ENCODE measurements around the gene NAPSA.

The NAPSA gene

DNA sequence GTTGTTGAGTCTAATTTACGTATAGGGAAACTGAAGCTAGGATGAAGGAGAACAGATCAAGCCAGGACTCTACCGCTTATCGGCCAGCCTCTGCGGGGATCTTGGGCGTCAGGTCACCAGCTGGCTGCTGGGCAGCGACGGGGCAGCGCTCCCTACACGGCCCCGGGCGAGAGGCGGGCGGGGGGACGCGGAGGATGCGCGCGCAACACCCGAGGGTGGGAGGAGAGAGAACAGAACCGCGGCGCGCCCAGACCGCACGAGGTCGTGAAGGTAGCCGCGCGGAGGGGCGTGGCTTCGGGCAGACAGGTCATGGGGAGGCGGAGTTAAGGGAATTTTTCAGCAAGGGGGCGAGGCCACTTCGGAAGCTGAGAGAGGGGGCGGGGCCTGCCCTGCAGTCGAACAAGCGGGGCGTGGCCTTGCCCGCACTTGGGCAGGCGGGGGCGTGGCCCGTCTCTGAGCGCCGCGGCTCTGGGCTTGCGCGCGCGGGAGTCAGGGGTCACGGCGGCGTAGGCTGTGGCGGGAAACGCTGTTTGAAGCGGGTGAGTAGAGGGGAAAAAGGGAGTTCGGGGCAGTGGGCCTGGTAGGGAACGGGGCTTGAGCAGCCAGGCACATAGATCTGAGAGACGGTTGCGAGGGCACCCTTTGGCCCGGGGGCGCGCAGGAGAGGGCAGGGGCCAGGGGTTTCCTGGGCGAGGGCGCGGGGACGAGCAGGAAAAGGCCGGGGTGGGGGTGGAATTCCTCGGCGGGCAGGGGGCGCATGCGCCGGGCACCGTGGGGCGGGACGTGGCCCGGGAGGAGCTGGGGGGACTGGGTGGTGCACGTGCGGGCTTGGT, 18.6 kb upstream of the NAPSA start, which contains the start of gene POLD1:
POLD1 (plus strand) TSS at position 496 of the 833 bp plus-strand sequence. CDS start 14,505 bp downstream, outside the sequence.
- DNase-seq = peak; percentile 51

DNA sequence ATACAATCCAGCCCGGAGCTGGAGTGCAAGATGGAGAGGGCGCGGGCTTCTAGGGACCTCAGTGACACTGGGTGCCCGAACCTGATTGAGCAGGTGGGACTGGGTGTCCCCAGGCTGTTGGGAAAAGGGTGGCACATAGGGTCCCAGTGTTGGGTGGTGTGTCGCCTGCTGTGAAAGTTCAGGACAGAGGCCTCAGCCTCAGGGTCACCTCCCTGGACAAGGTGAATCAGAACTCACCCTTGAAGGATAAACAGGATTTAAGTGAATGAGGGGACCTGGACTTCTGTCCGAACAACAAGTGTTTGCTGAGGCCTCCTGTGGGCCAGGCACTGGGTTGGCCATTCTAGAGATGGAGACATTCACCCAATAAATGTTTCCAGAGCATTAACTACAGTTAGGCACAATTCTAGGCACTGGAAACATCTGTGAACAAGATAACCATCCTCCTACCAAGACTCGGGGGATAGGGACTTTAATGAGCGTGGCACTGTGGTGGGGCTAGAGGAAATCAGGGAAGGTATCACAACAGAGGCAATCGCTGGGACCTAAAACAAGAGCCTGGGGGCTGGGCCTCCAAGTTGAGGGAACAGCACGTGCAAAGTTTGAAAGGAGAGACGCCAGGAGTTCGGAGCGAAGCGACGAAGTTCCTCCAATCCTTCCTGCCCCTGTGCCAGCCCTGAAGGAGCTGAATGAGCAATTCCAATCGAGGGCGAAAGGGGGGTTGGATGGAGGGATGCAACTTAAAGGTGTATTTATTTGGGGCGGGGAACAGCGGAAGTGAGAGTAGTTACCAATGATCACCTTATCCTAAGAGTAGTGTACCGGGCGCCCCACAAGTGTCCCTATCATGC, 17.8 kb upstream of the NAPSA start:
- DNase-seq = no peak

DNA sequence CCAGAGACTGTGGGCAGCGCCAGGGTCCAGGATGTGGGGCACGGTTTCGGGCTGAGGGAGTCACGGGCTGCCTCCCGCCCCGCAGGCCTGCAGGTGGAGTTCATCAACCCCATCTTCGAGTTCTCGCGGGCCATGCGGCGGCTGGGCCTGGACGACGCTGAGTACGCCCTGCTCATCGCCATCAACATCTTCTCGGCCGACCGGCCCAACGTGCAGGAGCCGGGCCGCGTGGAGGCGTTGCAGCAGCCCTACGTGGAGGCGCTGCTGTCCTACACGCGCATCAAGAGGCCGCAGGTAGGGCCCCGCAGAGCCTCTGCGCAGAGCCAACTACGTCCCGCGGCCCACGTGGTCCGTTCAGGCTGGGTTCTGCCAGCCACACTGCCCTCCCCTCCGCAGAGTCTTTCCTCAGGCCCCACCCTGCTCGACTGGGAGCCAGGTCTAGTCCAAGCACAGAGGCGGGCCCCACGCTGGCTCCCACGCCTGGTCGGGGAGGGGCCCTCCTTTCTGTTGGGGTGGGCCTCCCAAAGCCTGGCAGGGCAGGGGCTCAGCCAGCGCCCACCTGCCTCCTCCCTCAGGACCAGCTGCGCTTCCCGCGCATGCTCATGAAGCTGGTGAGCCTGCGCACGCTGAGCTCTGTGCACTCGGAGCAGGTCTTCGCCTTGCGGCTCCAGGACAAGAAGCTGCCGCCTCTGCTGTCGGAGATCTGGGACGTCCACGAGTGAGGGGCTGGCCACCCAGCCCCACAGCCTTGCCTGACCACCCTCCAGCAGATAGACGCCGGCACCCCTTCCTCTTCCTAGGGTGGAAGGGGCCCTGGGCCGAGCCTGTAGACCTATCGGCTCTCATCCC, 16.7 kb upstream of the NAPSA start:
- no peak for DNase-seq

DNA sequence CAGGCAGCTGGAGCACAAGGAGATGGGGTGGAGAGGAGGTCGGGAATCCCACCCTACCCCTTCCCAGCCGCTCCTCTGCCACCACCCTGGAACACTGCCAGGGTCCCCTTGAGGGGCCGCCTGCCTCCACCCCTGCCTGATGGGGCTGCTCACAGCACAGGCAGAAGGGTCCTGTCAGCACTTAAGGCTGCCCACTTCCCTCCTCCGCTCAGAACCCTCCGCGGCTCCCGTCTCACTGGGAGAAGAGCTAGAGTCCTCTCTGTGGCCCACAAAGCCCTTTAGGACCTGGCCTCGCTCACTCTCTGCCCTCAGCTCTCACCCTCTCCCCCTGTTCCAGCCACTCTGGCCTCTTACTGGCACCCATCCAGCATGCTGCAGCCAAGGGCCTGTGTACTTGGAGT, 15.3 kb upstream of the NAPSA start:
- no peak for DNase-seq

DNA sequence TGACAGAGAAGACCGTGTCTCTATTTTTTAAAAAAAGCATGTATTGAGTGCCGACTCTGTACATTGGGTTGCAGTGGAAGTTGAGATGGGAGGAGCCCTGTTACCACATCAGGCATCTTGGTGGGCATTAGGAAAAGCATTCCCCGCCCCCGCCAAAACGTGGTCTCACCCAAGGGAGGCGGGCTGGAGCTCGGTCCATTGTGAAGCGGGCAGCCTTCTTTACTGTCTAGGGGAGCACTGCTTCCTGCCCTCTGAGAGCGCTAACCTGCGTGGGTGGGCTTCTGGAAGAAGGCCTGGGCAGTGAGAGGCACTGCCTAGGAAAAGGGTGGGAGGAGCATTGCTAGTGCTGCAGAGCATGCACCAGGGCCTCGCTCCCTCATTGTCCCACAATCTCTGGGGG, 14.7 kb upstream of the NAPSA start:
- DNase-seq = no peak

DNA sequence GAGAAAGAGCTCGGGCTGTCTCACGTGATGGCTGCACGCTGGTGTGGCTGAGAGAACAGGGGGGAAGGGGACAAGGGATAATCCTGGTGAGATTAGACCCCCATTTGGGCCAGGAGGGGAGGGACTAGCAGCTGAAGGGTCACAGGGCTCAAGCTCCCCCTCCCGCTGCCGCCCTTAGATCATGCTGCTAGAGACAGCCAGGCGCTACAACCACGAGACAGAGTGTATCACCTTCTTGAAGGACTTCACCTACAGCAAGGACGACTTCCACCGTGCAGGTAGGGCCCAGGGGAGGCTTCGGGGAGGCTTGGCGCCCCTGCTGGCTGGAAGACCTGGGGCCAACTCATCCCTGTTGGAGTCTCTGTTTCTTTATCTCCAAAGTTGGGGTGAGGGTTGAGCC, 14.2 kb upstream of the NAPSA start:
- no peak for DNase-seq

DNA sequence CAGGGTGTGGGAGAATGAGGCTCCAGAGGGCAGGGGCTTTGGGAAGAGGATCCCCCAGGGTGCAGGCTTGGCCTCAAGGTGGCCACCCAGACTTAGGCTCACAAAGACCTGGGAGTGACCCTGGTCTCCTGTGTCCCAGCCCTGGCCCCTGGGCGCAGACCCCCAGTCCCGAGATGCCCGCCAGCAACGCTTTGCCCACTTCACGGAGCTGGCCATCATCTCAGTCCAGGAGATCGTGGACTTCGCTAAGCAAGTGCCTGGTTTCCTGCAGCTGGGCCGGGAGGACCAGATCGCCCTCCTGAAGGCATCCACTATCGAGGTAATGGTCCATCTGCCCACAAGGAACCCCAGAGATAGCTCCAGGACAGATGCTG, 13.4 kb upstream of the NAPSA start:
- DNase-seq = no peak

DNA sequence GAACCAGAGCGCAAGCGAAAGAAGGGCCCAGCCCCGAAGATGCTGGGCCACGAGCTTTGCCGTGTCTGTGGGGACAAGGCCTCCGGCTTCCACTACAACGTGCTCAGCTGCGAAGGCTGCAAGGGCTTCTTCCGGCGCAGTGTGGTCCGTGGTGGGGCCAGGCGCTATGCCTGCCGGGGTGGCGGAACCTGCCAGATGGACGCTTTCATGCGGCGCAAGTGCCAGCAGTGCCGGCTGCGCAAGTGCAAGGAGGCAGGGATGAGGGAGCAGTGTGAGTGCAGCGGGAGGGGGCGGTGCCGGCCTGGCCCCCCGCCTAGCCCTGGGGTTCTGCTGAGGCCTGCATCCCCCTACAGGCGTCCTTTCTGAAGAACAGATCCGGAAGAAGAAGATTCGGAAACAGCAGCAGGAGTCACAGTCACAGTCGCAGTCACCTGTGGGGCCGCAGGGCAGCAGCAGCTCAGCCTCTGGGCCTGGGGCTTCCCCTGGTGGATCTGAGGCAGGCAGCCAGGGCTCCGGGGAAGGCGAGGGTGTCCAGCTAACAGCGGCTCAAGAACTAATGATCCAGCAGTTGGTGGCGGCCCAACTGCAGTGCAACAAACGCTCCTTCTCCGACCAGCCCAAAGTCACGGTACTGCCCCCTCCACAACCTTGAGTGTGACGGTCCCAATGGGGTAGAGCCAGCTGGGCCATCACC, 12.9 kb upstream of the NAPSA start:
- DNase-seq = no peak

DNA sequence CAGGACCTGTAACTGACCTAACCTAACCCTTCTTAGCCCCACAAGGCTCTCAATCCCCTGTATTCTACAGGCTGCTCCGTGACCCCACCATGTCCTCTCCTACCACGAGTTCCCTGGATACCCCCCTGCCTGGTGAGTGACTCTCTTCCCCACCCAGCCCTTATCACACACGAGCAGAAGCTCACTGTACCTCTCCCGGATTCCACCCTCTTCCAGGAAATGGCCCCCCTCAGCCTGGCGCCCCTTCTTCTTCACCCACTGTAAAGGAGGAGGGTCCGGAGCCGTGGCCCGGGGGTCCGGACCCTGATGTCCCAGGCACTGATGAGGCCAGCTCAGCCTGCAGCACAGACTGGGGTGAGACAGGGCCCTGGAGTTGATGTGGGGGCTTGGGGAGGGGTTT, 12.1 kb upstream of the NAPSA start:
- DNase-seq = no peak

DNA sequence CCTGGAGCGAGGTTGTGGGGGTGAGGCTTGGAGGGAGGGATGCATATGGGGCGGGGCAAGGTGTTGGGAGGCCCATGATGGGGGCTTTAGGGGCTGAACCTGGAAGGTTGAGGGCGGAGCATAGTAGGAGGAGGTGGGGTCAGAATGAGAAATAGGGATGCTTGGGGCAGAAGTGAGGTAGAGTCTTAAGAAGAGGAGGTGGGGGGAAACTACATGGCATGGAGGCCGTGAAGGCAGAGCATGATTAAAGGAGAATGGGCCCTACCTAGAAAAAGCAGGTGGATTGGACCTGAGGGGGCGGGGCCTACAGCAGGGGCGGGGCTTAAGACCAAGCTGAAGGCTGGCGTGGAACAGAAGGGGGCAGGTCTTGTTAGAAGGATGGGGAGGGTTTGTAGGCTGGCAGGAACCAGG, 11.6 kb upstream of the NAPSA start:
- DNase-seq = no peak

DNA sequence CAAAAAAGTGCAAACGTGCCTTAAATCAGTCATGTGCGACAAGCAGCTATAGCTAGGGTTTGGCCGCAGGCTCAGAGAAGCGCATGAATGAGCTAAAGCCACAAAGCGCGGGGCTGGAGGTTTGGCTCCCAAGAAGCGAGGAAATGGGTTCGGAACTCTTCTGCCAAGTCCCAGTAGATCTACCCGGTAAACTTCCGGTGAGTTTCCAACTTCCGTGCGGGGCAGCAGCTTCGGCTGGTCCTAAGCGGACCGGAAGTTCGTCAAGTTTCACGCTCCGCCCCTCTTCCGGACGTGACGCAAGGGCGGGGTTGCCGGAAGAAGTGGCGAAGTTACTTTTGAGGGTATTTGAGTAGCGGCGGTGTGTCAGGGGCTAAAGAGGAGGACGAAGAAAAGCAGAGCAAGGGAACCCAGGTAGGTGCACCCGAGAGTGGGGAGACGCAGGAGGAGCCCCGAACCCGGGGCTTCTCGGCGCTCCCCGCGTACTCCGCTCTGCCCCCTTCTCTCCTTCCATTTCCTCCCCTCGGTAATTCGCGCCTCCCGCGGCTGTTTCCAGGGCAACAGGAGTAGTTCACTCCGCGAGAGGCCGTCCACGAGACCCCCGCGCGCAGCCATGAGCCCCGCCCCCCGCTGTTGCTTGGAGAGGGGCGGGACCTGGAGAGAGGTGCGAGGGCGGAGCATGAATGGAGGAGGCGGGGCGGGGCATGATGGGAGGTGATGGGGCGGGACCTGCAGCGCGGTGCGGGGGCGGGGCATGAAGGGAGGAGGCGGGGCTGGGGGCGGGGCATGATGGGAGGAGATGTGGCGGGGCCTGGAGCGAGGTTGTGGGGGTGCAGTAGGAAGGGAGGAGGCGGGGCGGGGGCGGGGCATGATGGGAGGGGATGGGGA, 11.0 kb upstream of the NAPSA start, which contains the start of gene NR1H2:
NR1H2 (plus strand) TSS at position 292 of the 885 bp plus-strand sequence. CDS start 1,149 bp downstream, outside the sequence.
- DNase-seq = peak; percentile 90

DNA sequence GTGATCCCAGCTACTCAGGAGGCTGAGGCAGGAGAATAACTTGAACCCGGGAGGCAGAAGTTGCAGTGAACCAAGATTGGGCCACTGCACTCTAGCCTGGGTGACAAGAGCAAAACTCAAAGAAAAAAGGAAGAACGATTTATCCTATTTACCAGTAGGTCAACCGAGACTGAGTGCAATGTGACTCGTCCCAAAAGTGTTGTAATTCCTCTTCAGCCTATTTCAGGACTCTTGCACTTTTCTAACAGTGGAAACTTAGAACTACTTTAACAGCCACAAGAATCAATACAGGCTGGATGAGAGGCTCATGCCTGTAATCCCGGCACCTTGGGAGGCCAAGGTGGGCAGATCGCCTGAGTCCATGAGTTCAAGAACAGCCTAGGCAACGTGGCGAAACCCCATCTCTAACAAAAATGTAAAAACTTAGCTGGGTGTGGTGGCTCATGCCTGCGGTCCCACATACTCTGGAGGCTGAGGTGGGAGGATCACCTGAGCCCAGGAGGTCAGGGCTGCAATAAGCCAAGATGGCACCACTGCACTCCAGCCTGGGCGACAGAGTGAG, 6.6 kb upstream of the NAPSA start:
- DNase-seq = no peak

DNA sequence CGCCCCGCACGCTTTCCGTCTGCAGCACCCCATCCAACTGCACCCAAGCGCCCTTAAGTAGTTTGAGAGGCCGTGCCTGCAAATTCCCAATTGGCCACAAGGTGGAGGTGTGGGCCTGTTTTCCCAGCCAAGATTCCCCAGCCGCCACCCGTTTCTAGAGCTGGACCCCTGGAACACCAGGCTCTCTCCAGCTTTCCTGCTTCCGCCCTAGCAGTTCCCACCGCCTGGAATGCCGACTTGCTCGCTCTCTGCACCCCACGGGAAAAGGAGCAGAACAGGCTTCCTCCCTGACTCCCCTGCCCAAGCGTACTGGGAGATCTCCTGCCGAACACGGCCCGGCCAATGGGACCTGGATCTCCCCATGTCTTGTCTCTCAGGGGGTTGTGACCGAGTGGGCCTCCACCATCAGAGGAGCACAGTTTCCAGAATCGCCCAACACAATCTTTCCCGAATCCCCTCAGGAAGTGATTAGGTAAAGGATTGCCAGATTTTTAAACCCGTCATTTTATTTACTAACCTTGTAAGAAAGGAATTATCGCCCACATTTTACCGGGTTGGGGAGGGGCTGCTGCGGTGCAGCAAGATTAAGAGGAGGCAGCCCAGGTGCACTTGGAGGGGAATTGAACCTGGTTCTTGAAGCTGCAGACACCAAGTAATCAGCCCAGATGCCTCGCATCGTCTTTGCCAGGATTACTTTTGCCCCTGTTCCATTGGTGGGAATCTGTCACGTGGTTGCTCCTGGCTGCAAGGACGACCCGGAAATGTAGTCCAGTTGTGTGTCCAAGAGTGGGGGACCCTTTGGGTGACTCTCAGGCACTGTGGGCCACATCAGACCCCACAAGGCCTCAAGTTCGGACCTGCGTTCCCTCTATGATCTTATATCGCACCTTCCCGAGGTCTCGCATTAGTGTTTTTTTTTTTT, 3.5 kb upstream of the NAPSA start:
- no peak for DNase-seq

DNA sequence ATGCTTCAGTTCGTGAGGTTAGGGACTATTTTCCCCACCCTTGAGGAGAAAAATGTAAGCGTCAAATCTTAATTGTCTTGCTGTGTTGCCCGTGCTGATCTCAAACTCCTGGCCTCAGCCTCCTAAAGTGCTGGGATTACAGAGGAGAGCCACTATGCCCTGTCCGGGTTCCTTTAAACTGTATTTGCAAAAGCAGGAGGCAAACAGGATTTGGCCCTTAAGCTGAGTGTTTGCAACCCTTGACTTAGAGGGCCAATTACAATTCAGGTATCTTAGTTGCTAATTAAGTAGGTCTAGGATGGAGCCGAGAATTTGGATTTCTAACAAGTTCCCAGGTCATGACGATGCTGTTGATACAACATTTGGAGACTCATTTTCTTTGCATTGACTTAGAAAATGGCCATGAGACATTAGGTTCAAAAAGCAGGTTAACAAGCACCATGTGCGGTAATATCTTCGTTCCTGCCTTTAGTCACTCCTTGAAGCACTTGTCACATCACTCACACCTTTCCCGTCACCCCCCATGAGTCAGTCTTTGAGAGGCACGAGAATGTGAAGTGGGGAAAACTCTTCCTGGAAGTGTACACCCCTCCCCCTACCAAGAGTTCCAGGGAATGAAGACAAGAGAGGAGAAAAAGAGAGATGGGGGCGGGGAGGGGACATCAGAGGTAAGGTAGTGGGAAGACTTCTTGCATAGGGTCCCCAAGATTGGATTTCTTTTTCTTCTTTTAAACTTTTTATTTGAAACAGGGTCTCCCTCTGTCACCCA, 2.6 kb downstream of the NAPSA start:
- DNase-seq = no peak

DNA sequence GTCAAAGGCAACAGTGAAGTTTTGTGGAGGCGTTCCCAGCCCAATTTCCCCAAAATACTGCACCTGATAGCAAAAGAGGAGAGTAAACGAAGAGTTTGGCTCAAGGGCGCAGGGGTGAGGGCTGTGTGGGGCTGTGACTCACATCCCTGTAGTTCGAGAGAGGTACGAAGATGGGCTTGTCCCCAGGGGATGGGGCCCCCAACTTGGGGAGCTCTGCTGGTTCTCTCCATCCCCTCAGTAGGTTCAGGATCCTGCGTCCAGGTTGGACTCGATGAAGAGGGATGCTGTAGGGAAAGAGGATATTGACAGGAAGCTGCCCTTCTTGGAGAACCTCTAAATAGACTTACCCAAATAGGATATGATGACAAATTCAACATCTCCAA, 3.4 kb downstream of the NAPSA start:
- DNase-seq = no peak

DNA sequence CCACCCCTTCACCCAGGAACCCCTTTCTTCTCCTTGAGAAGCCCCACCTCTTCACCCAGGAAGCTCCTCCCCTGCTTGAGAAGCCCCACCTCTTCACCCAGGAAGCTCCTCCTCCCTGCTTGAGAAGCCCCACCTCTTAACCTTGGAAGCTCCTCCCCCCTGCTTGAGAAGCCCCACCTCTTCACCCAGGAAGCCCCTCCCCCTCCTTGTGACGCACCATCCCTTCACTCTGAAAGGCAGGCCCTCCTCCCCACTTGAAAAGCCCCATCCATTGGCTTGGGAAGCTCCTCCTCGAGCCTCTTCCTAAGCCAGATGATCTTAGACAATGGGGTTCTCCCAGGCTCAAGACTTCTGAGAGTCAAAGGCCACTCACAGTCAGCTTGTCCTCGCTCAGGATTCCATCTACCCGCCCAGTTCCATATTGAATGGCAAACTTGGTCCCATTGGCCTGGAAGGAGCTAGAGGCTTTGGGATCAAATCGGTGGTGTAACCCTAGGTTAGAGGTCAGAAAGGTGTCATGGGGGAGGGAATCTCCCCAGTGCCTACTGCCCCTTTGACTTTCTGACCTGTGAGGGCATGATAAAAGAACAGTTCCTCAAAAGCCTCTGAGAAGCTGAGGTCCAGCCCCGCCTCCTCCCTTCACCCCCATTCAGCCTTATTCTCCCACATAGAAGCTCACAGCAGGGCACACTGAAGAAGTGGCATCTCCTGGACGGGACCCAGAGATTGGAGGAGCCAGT, 4.0 kb downstream of the NAPSA start:
- DNase-seq = no peak

DNA sequence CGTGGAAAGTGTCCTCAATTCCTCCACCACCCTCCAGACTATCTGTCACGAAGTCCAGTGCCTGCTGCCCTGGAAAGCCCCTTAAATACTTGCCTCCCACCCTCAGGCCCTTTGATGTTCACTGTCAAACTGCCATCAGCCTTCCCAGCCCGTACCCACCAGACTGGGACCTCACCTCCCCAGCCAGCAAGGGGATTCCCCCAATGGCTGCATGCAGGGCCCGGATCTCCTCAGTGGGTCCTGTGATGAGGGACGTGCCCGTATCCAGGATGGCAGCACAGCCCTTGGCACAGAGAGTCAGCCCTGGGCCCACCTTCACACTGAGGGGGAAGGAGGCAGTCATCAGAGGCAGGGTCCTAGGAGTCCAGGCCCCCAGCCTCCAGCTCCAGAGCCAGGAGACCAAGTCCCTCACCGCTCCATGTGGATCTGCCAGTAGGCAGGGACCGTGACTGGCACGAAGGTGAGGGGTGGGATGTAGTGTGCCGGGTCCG, 6.1 kb downstream of the NAPSA start:
- DNase-seq = no peak
